GM18909 (cell line): Measurements from ENCODE around the gene RAD51D.
"Not testable (repeated sequence)": the region's sequence is repeated elsewhere in the genome, so short reads cannot be mapped to it uniquely, and the experiment has no call there.

ENCODE experiments used
- ATAC-seq: cut with Tn5 transposase; IDR thresholded peaks from one replicate; pipeline ENCODE4 v1.9.1; 2021; ENCODE audit warnings: mild to moderate bottlenecking; ENCODE audit not compliant: unreplicated experiment, poor library complexity

Gene RAD51D

GRCh38 chr17:35095741-35096140, 23.9 kb downstream of the RAD51D start:
- no peak for ATAC-seq

DNA sequence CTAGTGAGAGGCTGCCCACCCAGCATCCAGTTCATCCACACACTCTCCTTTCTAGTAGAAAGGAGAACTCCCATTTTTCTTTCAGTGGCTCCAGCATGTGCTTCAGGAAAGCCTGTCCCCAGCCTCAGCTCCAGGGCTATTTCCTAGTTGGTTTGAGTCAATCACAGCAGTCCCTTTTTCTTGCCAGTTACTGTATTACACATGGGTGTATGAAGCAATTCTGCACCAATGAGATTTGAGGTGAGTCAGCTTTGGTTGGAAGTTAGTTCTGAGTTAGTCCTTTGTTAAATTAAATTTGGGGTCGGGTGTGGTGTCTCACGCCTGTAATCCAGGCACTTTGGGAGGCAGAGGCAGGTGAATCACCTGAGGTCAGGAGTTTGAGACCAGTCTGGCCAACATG, 24.8 kb downstream of the RAD51D start:
- no peak for ATAC-seq

- not testable (repeated sequence) for ATAC-seq
Measured at GRCh38 chr17:35090707-35091106, 29.0 kb downstream of the RAD51D start.

DNA sequence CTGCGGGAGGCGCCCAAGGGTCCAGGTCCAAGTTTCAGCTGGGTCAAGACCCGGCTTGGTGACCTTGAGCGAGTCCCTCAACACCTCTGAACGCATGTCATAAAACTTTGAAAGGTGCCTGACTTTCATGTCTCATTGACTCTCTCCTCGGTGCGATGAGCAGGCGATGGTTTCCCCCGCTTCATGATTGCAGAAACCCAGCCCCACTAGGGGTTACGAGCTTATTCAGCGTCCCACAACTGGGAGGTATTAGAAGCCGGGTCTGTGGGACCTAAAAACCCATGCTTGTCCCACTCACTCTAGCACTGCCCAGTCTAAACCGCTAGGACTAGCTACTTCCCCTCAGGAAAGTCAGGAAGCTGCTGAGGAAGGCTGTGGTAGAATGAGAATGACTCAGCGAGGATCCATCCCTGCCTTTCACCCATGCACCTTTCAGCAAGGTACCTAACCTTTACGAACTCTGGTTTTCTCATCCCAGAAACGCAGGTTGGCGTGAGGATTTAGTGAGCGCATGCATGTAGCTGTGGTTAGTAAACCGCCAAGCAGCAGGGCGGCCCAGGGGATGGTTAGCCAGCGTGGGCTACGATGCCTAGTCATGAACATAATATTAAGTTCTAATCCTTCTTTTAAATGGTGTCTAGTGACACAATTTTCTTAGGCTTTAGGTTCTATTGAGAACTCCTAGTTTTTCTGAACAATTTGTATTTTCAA, 29.9 kb downstream of the RAD51D start:
- peak; percentile 1 for ATAC-seq

DNA sequence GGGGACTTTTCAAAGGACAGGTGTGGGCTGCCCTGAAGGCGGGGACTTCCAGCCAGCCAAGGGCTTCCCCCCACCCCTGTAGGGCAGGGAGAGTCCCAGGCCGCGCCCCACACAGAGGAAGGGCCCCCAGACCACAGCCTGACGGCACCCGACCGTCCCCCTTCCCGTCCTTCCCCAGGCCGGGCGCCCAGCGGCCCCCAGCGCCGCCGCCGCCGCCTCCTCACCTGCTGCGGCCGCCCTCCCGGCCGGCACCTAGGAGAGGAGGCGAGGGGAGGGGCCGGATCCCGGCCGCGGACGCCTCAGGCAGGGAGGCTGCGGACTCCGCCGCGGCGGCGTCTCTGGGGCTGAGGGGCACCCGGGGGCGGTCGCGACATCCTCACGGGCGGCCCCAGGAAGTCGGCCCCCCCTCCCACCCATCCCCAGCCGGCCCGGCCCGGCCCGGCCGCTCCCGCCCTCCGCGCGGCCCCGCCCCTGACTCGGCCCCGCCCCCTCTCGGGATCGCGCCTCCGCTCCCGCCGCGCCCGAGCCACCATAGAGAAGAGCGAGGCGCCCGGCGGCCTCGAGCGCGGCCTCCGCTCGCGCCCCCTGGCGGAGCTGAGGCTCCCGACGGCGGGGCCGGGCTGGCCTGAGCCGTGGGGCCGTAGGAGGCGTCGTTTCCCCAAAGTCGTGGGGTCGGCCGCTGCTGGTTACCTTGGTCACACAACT, 30.6 kb downstream of the RAD51D start:
- ATAC-seq = peak; percentile 74

GRCh38 chr17:35088356-35088880, 31.2 kb downstream of the RAD51D start:
- peak; percentile 15 for ATAC-seq

DNA sequence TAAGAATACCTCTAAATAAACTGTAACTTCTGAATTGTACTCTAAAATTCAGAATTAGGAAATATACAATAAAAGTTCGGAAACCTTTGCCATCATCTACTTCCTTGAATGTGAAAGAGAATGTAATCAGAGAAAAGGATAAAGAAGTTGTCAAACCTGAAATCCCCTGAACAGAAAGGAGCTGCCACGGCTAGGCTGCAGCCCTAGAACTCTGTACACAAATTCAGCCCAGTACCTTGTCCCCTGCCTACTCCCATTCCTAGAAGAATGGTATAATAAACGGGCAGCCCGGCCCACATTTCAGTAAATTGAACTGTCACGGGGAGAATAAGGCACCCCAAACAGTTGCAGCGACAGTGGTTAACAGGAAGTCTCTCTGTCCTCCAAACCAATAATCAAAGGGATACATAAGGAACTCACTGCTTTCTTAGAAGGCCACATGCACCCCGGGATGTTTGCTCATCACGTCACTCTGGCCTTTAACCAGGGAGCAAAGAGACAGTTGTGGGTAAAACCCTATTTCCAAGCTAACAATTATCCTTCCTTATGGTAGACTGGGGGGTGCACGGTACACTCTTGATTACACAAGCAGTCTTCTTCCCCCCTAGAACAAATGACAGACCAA, 31.8 kb downstream of the RAD51D start:
- no peak for ATAC-seq

DNA sequence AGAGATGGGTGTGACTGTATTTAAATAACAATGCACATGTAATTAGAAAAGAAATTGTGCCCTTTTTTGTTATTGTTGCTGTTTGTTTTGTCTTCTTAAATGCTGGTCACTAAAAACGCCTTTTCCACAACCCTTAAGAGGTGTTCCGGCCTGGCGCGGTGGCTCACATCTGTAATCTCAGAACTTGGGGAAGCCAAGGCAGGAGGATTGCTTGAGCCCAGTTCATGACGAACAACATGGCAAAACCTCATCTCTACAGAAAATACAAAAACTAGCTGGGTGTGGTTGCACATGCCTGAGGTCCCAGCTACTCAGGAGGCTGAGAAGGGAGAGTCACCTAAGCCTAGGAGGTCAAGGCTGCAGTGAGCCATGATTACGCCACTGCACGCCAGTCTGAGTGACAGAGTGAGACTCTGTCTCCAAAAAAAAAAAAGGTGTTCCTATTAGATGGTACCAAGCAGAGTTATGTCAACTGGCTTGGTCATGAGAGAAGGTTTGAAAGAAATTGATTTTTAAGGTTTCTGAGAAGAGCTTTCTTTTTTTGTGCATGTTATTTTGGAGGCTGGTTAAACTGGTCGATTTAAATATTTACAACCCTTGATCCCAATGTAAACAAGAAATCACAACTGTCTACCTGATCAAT, 32.6 kb downstream of the RAD51D start:
- ATAC-seq = no peak

DNA sequence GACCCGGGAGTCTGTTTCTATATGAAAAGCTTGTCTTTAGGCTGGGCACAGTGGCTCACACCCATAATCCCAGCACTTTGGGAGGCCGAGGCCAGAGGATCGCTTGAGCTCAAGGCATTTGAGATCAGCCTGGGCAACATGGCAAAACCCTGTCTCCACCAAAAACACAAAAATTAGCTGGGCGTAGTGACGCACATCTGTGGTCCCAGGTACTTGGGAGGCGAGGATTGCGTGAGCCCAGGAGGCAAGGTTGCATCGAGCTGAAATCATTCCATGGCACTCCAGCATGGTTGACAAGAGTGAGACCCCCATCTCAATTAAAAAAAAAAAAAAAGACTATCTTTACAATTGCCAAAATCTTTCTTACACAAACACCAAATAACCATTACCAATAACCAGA, 33.5 kb downstream of the RAD51D start:
- no peak for ATAC-seq

- ATAC-seq = no peak
Measured at GRCh38 chr17:35084987-35085386, 34.7 kb downstream of the RAD51D start.

DNA sequence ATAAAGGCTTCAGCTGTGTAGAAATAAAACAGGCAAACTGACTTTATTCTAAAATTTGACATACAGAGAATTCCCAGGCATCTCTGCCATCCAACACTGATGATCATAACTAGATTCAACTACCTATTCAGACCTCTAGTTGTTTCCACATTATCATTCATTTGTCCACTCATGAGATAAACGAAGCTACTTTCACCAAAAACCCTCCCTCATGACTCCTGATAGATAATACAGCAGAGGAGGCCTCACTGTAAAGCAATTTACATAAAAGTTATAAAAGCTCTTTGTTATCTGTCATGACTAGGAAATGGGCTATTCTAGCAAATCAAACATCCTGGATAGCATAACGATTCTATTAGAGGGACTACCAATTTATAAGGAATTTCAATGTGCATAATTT, 36.6 kb downstream of the RAD51D start:
- no peak for ATAC-seq

- ATAC-seq = no peak
Measured at GRCh38 chr17:35082073-35082657, 37.5 kb downstream of the RAD51D start.

DNA sequence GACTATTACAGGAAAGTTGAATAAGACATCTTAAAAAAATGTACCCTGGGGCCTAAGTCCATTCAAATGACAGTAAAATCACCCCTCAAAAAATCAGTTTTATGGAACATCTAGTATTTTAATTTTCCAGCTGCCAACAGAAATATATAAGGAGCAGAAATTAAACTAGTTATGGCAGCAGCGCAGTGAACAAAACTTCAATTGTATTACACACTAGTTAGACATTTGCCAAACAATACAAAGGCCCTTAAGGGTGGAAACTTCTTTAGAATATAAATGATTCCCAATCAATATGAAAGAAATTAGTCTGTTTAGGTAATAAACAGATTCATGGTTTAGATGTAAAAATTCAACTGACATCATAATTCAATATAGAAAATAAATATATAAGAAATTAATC, 38.0 kb downstream of the RAD51D start:
- ATAC-seq = no peak

DNA sequence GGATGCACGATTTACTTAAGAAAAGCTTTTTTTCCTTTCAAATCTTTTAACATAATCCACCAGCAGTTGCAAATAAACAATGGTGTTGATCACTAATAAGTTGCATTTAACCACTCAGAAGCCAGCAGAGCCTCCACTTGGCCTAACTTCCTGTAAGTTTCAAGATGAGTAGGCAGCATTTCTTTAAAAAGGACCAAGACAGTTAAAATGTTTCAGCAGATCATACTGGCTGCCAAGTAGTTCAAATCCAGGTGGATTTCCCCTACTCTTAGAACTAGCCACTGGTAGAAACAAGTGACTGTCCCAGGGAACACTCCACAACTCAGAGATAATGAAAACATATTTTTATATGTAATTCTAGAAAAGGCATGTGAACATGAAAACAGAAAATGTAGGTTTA, 39.1 kb downstream of the RAD51D start:
- ATAC-seq = peak; percentile 56

GRCh38 chr17:35079547-35080423, 39.9 kb downstream of the RAD51D start:
- ATAC-seq = no peak

DNA sequence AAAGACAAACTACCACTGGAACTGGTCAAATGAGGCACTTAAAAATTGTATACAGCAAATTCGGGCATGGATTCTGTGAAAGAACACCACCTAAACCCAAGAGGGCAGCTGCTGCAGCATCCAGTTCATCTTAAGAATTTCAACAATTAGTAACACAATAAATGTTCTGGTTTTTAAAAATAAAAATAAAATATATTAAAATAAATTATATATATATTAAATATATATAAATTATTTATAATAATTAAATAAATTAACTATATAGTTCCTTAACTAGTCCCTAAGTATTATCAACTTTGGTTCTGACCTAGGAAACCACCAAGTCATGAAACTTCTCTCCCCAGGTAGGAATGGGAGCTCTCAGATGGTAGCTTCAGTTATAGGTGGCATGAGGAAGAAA, 42.8 kb downstream of the RAD51D start:
- ATAC-seq = no peak

- ATAC-seq = no peak
Measured at GRCh38 chr17:35074711-35075707, 44.7 kb downstream of the RAD51D start.

GRCh38 chr17:35073991-35074627, 45.6 kb downstream of the RAD51D start:
- ATAC-seq = no peak
